Central memory CD8-positive, alpha-beta T cell (primary cell): ENCODE results near the gene EFCAB10.
"Not testable (repeated sequence)": the region's sequence is repeated elsewhere in the genome, so short reads cannot be mapped to it uniquely, and the experiment has no call there.

Source experiments
- ATAC-seq: fragments of 150-1000 bp; cut with Tn5 transposase; replicated peaks from 2 replicates; pipeline ENCODE4 v1.10.0; 2022; ENCODE audit warnings: mild to moderate bottlenecking, moderate FRiP score, moderate number of reproducible peaks; ENCODE audit not compliant: poor library complexity, severe bottlenecking; ENCODE audit errors: extremely low read depth
- DNase-seq, 2 donors: peaks; one replicate each; pipeline ENCODE4 v3.0.0; 2021; ENCODE audit warnings: low spot score in 2 of 2
- H3K27ac Mint-ChIP-seq: one replicate; pipeline ENCODE4 v1.8.0; 2022; ENCODE audit warnings: low read depth, mild to moderate bottlenecking, moderate library complexity, mixed read lengths
- H3K27me3 Mint-ChIP-seq: one replicate; pipeline ENCODE4 v1.8.0; 2022; ENCODE audit warnings: mixed read lengths
- H3K36me3 Mint-ChIP-seq: one replicate; pipeline ENCODE4 v1.8.0; 2022; ENCODE audit warnings: mild to moderate bottlenecking, moderate library complexity, mixed read lengths; ENCODE audit not compliant: insufficient read depth
- H3K4me1 Mint-ChIP-seq: one replicate; pipeline ENCODE4 v1.8.0; 2022; ENCODE audit warnings: mixed read lengths
- H3K4me3 Mint-ChIP-seq: one replicate; pipeline ENCODE4 v1.8.0; 2022; ENCODE audit warnings: mild to moderate bottlenecking, moderate library complexity, mixed read lengths
- H3K9me3 Mint-ChIP-seq: one replicate; pipeline ENCODE4 v1.8.0; 2022; ENCODE audit warnings: mixed read lengths

Gene EFCAB10

DNA sequence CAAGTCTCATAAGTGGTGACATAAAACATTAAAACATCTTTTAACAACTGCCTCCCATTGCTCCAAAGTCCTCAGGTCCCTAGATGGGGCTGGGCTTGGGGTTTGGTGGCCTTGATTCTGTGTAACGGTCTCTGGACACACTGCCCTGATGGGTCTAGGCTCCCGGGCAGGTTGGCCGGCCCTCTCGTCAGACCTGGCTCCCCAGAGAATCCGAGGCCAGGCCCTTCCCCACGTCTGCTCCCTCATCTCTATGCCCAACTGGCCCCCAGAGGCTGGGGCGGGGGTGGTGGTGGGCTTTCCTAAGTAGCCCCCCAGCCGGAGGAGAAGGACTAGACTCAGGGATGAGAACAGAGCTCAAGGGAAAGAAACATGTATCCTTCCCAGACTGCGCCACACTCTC is 31.5 kb upstream of the EFCAB10 start:
- no peaks in the 10 kb centered on the region for H3K4me1 Mint-ChIP-seq
- H3K36me3 Mint-ChIP-seq = peaks cover 27% of the 10 kb centered on the region
- no peak overlapping the region for H3K4me3 Mint-ChIP-seq
- no peaks in the 10 kb centered on the region for H3K27me3 Mint-ChIP-seq
- no peak for DNase-seq
- no peak overlapping the region for H3K27ac Mint-ChIP-seq
- no peaks in the 10 kb centered on the region for H3K9me3 Mint-ChIP-seq
- no peak for ATAC-seq

DNA sequence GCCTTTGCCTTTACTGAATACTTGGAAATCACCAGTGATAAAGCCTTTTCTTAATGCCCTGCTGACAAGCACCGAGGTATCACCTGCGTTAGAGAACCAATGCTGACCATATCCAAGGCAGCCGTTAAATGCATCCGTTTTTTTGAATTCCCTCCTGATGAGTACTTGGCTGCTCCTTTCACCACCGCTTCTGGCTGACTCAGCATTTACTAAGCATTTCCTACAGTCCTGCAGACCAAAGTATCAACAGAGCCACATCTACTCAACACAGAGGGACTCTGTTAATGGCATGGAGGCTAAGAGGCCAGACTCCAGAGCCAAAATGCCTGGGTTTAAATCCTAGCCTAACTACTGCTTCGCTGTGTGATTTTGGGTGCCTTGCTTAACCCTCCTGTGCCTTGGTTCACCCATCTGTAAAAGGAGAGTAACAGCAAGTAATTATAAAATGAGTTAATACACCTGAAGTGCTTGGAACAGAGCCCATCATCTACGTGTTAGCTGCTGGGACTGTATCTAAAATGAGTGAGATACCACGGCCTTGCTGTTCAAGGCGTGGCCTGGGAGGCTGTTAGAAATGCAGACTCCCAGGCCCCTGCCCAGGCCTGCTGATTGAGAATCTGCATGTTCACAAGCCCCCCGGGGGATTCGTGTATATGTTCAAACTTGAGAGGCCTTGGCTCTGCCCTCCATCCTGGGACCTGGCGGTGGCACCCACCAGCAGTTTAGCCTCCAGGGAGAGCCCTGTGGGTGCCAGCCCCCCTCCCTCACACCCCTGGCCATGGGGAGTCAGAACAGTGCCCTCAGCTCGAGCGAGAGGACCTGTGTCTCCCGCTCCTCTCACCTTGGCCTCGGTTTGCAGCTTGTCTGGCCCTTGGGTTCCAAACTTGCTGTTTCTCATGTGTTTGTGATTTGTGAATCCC is 30.8 kb upstream of the EFCAB10 start:
- H3K4me1 Mint-ChIP-seq = no peaks in the 10 kb centered on the region
- no peaks in the 10 kb centered on the region for H3K27me3 Mint-ChIP-seq
- no peak for DNase-seq
- ATAC-seq = no peak
- no peak overlapping the region for H3K4me3 Mint-ChIP-seq
- no peaks in the 10 kb centered on the region for H3K9me3 Mint-ChIP-seq
- peaks cover 26% of the 10 kb centered on the region for H3K36me3 Mint-ChIP-seq
- H3K27ac Mint-ChIP-seq = no peak overlapping the region

DNA sequence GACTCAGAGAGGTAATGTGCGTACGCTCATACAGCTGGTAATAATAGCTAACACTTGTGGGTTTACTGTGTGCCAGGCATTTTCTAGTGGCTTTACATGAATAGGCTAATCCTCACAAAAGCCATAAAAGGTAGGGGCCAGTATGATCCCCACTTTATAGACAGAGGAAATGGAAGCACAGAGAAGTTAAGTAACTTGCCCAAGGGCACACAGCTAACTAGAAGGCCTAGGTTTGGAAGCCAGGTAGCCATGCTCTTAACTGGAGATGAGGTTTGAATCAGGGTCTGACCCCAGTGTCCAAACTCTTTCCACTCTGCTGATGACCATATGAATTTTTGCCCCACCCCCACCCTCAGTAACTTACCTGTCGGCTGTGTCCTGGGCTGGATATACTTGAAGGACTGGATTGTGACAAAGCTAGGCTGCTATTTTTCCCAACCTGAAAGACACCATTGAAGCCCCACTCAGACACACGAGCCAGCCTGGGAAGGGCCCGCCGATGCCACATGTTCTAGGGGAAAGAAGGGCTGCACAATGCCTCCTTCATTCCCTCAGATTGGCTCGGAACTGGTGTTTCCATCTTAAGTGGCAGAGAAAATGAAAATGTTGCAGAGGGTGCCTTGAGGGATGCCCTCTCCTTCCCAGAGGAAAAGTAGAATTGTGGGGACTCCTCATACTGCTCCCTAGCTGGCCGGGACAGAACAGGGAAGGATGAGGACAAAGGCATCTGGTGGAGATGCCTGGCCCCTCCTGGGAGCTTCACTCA is 29.1 kb upstream of the EFCAB10 start:
- DNase-seq (no peak), ATAC-seq (no peak)
- H3K9me3 Mint-ChIP-seq = no peaks in the 10 kb centered on the region
- no peak overlapping the region for H3K4me3 Mint-ChIP-seq
- no peaks in the 10 kb centered on the region for H3K27me3 Mint-ChIP-seq
- no peak overlapping the region for H3K27ac Mint-ChIP-seq
- H3K36me3 Mint-ChIP-seq = peaks cover 20% of the 10 kb centered on the region
- H3K4me1 Mint-ChIP-seq = no peaks in the 10 kb centered on the region

DNA sequence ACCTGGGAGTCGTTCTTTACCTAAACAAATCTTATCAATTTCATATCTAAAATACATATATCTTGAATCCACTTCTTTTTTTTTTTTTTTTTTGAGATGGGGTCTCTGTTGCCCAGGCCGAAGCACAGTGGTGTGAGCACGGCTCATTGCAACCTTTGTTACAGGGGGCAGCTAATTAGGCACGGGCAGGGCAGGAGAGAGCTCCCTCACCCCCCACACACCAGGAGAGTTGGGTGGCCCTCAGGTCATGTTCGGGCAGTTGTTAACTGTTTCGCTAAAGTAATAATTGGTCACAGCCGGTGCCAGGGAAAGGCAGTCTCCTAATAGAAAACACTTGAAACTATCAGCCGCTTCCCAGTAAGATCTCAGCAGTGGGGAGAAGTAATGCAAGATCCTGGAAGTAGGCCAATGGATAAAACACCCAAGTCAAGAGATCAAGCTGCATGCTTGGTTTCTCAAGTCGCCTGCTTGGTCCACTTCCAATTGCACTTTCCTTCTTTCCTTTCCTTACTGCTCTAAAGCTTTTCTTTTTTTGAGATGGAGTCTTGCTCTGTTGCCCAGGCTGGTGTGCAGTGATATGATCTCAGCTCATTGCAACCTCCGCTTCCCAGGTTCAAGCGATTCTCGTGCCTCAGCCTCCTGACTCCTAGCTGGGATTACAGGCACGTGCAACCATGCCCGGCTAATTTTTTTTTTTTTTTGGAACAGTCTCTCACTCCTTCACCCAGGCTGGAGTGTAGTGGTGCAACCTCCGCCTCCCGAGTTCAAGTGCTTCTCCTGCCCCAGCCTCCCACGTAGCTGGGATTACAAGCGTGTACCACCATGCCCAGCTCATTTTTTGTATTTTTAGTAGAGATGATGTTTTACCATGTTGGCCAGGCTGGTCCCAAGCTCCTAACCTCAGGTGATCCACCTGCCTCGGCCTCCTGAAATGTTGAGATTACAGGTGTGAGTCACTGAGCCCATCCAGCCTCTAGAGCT is 21.3 kb upstream of the EFCAB10 start:
- no peak for DNase-seq
- Mint-ChIP-seq H3K36me3 (peaks cover 6% of the 10 kb centered on the region), H3K4me3 (no peak overlapping the region), H3K9me3 (no peaks in the 10 kb centered on the region), H3K4me1 (no peaks in the 10 kb centered on the region), H3K27ac (no peak overlapping the region), H3K27me3 (no peaks in the 10 kb centered on the region)
- ATAC-seq = no peak

DNA sequence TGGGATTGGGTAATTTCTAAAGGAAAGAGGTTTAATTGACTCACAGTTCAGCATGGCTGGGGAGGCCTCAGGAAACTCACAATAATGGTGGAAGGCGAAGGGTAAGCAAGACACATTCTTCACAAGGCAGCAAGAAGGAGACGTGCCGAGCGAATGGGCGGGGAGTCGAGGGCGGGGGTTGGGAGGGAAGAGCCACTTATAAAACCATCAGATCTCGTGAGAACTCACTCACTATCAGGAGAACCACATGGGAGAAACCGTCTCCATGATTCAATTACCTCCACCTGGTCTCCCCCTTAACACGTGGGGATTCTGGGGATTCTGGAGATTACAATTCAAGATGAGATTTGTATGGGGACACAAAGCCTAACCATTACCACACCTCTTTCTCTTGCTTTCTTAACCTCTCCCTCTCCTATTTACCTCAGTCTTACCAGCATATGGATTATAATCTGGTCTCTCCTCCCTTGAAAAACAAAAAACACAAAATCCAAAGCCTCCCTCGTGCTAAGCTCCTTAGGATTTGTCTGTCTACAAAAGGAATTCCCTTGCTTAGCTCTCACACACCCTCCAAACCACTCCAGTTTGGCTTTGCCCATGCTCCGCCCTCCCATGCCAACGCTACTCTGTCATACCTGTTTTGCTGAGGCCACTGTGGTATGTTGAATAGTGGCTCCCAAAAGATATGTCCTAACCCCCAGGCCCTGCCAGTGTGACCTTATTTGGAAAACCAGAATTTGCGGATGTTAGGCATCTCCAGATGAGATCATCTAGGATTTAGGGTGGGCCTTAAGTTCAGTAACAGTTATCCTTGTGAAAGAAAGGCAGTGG is 19.6 kb upstream of the EFCAB10 start:
- Mint-ChIP-seq H3K9me3 (no peaks in the 10 kb centered on the region), H3K27me3 (no peaks in the 10 kb centered on the region), H3K36me3 (peaks cover 4% of the 10 kb centered on the region), H3K4me1 (no peaks in the 10 kb centered on the region), H3K4me3 (no peak overlapping the region), H3K27ac (no peak overlapping the region)
- ATAC-seq (no peak), DNase-seq (no peak)

DNA sequence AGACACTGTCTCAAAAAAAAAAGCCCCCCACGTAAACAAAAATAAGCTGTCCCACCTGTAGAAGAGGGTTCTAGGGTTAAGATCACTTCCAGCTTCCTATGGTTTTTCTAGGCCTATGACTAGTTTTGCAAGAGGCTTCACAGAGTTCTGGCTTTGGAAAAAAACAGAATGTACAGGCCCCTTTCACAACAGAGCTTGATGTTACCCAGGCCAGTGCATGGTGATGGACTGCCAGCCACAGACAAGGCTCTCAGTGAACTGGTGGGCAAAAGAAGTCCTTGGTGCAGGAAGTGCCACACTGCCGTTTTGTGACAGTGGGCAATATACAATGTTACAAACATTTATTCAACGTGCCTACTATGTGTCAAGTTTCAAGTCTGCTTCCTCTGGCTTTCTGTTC is 18.3 kb upstream of the EFCAB10 start:
- H3K27me3 Mint-ChIP-seq = no peaks in the 10 kb centered on the region
- H3K4me1 Mint-ChIP-seq = no peaks in the 10 kb centered on the region
- H3K9me3 Mint-ChIP-seq = no peaks in the 10 kb centered on the region
- DNase-seq (no peak), ATAC-seq (no peak)
- H3K4me3 Mint-ChIP-seq = no peak overlapping the region
- H3K27ac Mint-ChIP-seq = no peak overlapping the region
- peaks cover 4% of the 10 kb centered on the region for H3K36me3 Mint-ChIP-seq

DNA sequence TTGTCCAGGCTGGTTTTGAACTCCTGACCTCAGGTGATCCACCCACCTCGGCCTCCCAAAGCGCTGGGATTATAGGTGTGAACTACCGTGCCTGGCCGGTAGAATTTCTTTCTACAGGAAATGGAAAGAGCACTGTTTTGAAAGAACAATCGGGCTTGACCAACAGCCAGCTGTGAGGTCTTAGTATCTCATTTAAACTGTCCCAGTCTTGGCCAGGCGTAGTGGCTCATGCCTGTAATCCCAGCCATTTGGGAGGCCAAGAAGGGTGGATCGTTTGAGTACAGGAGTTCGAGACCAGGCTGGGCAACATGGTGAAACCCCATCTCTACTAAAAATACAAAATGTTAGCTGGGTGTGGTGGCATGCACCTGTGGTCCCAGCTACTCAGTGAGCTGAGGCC is 17.8 kb upstream of the EFCAB10 start:
- not testable (repeated sequence) for DNase-seq, H3K27ac Mint-ChIP-seq, H3K27me3 Mint-ChIP-seq, ATAC-seq, H3K36me3 Mint-ChIP-seq, H3K4me1 Mint-ChIP-seq, H3K9me3 Mint-ChIP-seq, H3K4me3 Mint-ChIP-seq

DNA sequence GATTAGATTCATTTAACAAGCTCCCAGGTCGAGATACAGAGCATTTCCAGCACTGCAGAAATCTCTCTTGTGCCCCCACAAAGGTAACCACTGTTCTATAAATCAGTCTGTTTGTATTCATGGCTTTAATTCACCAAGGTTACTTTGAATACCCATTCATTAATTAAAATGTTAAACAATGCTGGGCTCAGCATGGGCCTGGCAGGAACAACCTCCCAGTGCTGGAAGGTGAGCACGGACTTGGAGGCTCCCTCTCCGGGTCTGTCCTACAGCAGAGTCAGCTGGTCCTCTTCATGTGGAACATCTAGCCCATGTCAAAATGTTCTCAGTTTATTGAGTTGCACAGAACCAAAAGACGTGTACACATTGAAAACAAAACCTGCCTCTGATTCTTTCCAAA is 15.6 kb upstream of the EFCAB10 start:
- no peak overlapping the region for H3K4me3 Mint-ChIP-seq
- H3K9me3 Mint-ChIP-seq = no peaks in the 10 kb centered on the region
- no peak for DNase-seq
- H3K27ac Mint-ChIP-seq = no peak overlapping the region
- no peaks in the 10 kb centered on the region for H3K4me1 Mint-ChIP-seq
- no peaks in the 10 kb centered on the region for H3K27me3 Mint-ChIP-seq
- no peaks in the 10 kb centered on the region for H3K36me3 Mint-ChIP-seq
- ATAC-seq = no peak

DNA sequence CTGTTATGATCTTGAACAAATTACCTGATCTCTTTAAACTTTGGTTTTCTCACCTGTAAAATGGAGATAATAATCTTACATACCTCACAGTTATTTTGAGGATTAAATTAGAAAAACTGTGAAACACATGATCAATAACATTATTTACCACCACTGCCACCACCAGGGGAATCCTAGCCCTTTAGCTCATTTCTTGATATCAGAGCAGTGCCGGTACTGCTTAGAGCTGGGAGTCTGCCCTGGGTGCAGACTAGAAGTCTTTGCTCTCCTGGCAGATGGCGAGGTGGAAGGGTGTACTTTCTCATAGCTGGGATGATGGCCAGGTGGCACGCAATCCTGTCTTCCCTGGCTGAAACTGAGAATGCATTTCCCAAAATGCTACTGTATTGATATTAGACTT is 12.7 kb upstream of the EFCAB10 start:
- Mint-ChIP-seq H3K9me3 (no peaks in the 10 kb centered on the region), H3K4me1 (peaks cover 6% of the 10 kb centered on the region), H3K36me3 (no peaks in the 10 kb centered on the region), H3K27me3 (no peaks in the 10 kb centered on the region), H3K27ac (peak overlapping the region; percentile 46), H3K4me3 (no peak overlapping the region)
- ATAC-seq (no peak), DNase-seq (no peak)

DNA sequence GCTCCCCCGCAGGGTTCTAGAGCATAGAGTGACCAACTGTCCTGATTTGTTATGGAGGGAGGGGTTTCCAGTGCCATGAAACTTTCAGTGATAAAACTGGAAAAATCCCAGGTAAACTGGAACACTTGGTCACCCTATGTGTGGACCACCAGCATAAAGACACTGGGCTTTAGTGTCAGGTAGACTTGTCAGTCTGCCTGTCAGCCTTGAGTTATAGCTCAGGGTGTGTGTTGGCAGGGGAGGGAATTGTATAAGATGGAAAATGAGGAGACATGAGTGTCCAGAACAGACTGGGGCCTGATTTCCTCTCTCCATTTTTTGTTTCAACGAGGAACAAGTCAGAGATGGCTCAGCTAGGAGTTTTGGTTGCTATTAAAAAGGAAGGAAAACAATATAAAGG is 10.2 kb upstream of the EFCAB10 start:
- DNase-seq = no peak
- no peak for ATAC-seq
- H3K27me3 Mint-ChIP-seq = no peaks in the 10 kb centered on the region
- H3K9me3 Mint-ChIP-seq = no peaks in the 10 kb centered on the region
- peaks cover 6% of the 10 kb centered on the region for H3K4me1 Mint-ChIP-seq
- H3K36me3 Mint-ChIP-seq = no peaks in the 10 kb centered on the region
- H3K4me3 Mint-ChIP-seq = no peak overlapping the region
- no peak overlapping the region for H3K27ac Mint-ChIP-seq

DNA sequence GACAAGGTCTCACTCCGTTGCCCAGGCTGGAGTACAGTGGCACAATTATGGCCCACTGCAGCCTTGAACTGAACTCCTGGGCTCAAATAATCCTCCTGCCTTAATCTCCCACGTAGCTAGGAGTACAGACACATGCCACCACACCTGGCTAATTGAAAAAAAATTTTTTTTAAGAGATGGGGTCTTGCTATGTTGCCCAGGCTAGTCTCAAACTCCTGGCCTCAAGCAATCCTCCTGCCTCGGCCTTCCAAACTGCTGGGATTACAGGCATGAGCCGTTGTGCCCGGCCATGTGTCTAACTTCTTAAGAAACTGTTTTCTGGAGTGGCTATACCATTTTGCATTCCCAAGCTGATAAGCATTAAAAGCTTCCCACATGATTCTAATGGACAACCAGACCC is 9.5 kb upstream of the EFCAB10 start:
- H3K27me3 Mint-ChIP-seq = no peaks in the 10 kb centered on the region

More for the DNA sequence above, 9.5 kb upstream of the EFCAB10 start:
- H3K36me3 Mint-ChIP-seq = no peaks in the 10 kb centered on the region
- H3K27ac Mint-ChIP-seq = peak overlapping the region; percentile 78
- ATAC-seq = no peak
- DNase-seq = no peak
- H3K4me1 Mint-ChIP-seq = peaks cover 6% of the 10 kb centered on the region
- H3K9me3 Mint-ChIP-seq = no peaks in the 10 kb centered on the region
- no peak overlapping the region for H3K4me3 Mint-ChIP-seq
